Aorta (tissue), 5 donors: ENCODE results near the gene HEPHL1. TPM values are rescaled to one million over a fixed set of nuclear protein-coding genes. Genes with fewer than 3 reads are reported as not detected.
"Not testable (repeated sequence)": the region's sequence is repeated elsewhere in the genome, so short reads cannot be mapped to it uniquely, and the experiment has no call there.

ENCODE experiments used
- ATAC-seq: fragments of 200-7000 bp; cut with Tn5 transposase; one replicate; pipeline ENCODE4 v1.9.1; 2022; ENCODE audit warnings: moderate library complexity; ENCODE audit not compliant: low FRiP score
- DNase-seq, 2 donors: peaks; one replicate each; pipeline ENCODE4 v3.0.0-alpha.2; 2020
- H3K27ac ChIP-seq, 2 donors: one replicate each; pipeline ENCODE4 v1.5.1; 2013; ENCODE audit warnings: low read length in 2 of 2, mild to moderate bottlenecking in 2 of 2, moderate library complexity in 2 of 2, control low read depth in 1 of 2, inconsistent platforms in 1 of 2, low read depth in 1 of 2
- H3K27me3 ChIP-seq, 2 donors: one replicate each; pipeline ENCODE4 v1.6.1; 2013; ENCODE audit warnings: control low read depth in 1 of 2, low read length in 1 of 2, mild to moderate bottlenecking in 1 of 2, moderate library complexity in 1 of 2; ENCODE audit not compliant: insufficient read depth in 2 of 2, control insufficient read depth in 1 of 2
- H3K36me3 ChIP-seq, 2 donors: one replicate each; pipeline ENCODE4 v1.6.1; 2013; ENCODE audit warnings: control low read depth in 1 of 2, low read length in 1 of 2, mild to moderate bottlenecking in 1 of 2; ENCODE audit not compliant: insufficient read depth in 2 of 2, control insufficient read depth in 1 of 2
- H3K4me1 ChIP-seq, 2 donors: one replicate each; pipeline ENCODE4 v1.6.1; 2013; ENCODE audit warnings: low read length in 2 of 2, control low read depth in 1 of 2, mild to moderate bottlenecking in 1 of 2, moderate library complexity in 1 of 2; ENCODE audit not compliant: insufficient read depth in 2 of 2, control insufficient read depth in 1 of 2
- H3K4me3 ChIP-seq, 2 donors: one replicate each; pipeline ENCODE4 v1.5.1; 2013; ENCODE audit warnings: low read length in 2 of 2, control low read depth in 1 of 2, mild to moderate bottlenecking in 1 of 2
- H3K9me3 ChIP-seq: one replicate; pipeline ENCODE4 v1.6.1; 2013; ENCODE audit warnings: mild to moderate bottlenecking, low read length; ENCODE audit not compliant: control insufficient read depth
- WGBS, 2 donors: extraction: QIAGEN DNeasy Blood & Tissue Kit; methylation state at CpG; one replicate each; pipeline ENCODE4 v1.1.7; 2013; 5-methylcytosine and 5-hydroxymethylcytosine counted together
- intact Hi-C, 2 donors: fragments of 100-400 bp; cut with DNase I; formaldehyde crosslinking; loops; one replicate each; pipeline versions ENCODE4 v1.14.2 to v1.15.0; 2022
- polyA plus RNA-seq, 2 donors: library from polyadenylated mRNA; stranded (reverse); fragments of 200-250 nt; gene quantifications; one replicate each; pipeline ENCODE4 v1.2.3, GENCODE V29; 2013
- total RNA-seq, 2 donors: library from RNA; stranded (reverse); fragmentation: NEBNext Ultra II Directional; extraction: Animal tissue kit (Norgen Biotek cat#: 25700); gene quantifications; one replicate each; pipeline ENCODE4 v1.2.1, GENCODE V29; 2021
- donor health status: healthy with polysubstance abuse.
- donor health status: Bipolar disorder and iron deficiency.
- donor health status: DM: no; HTN: no; CAD: no.
- donor health status: DM: no; HTN: no; CAD: no.
- donor health status: DM: yes; HTN: yes; CAD: no.

HEPHL1 gene
- total and polyA plus RNA-seq, 4 donors: 0.06 to 0.25 TPM; not detected in 2

DNA sequence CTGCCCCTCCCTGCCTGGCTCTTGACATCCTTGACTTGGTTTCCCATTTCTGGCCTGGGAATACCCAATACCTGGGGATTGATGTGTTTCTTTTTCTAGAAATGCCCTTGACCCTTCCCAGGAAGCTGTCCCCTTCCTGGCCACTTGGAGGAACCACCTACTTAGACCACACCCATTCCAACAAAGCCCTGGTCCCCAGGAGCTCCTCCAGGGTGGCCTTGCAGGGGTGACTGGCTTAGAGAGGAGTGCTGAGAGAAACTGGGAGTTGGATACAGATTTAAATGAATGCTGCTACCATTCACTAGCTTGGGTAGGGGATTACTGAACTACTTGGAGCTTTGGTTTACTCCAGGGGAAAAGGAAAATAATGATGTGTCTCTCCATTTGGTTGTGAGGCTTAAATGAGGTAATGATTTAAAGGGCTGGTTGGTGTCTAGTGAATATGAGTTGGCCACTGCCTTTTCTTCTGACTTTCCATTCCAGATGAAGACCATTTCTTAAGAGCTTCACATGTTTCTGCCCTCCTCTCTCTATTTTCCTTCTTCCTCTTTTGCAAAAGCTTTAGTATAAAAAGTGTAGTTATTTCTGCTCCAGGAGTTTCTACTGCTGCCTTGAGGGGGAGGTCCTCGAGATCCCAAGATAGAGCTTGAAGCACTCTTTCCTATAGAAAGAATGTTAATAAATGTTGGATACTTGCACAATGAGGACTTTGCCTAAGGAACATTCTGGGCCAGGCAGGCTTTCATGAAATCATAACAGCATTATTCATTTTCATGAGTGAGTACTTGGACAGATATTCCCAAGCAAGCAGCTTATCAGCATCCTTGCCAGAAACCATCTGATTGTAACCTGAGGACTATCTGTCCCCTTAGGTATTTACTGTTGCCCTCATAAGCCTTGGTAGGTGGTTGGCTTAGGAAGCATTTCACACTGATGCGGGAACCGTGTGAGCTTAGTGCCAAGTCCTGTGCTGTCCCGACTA is 129.8 kb downstream of the HEPHL1 start:
- H3K4me3 ChIP-seq: no peak overlapping the region
- H3K27ac ChIP-seq: no peak overlapping the region
- 58 to 63% methylated on average over 4 of the region's 4 CpGs for WGBS, 2 donors
- no peaks in the 10 kb centered on the region for H3K9me3 ChIP-seq
- intact Hi-C loops: no loop called here
- DNase-seq (no peak), ATAC-seq (no peak)
- no peaks in the 10 kb centered on the region for H3K36me3 ChIP-seq
- peaks cover 5 to 15% of the 10 kb centered on the region in 2 donors for H3K4me1 ChIP-seq
- no peaks in the 10 kb centered on the region for H3K27me3 ChIP-seq

DNA sequence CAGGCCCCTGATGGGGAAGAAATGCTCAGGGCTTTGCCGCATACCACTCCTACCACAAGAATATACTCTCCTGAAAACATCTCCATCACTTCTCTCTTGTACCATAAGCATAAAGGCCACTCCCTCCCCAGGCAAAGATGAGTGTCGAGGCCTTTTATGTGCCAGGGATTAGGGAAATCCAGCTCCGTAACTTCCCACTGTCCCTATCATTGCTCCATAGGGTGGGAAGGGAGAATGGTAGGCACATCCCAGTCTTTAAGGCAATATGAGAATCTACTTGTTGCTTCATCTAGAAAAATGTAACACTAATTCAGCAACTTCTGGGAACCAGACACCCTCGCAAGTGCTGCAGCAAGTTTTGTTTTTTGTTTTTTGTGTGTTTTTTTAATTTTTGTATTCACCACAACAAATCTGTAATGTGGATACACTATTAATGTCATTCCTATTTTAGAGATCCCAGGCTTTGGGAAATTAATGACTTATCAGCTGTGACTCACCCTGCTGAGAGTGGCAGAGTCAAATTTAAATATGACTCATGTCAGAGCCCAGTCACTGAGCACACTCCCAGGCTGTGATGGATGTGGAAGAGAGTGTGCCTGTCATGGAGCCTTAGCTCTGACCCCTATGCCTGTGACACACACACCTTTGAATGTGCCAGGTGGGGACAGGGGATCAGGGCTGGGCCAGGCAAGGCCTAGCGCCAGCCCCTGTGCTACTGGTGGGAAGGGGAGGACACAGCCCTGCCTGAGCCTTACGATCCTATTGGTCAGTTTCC is 130.9 kb downstream of the HEPHL1 start:
- Histone ChIP-seq H3K4me1 (peaks cover 5 to 18% of the 10 kb centered on the region in 2 donors), H3K27me3 (no peaks in the 10 kb centered on the region), H3K27ac (peak overlapping the region in 1 of 2 donors; percentile 82), H3K4me3 (no peak overlapping the region), H3K9me3 (no peaks in the 10 kb centered on the region), H3K36me3 (no peaks in the 10 kb centered on the region)
- WGBS, 2 donors: 57 to 64% methylated on average over 6 of the region's 6 CpGs
- DNase-seq (peak in 1 of 2 donors; percentile 65), ATAC-seq (peak; percentile 90)
- intact Hi-C loops: loop anchor here in 1 of 2 donors (2.0 kb wide), 1 partner anchor 23 kb away; the partner anchor contains the start of gene PANX1

DNA sequence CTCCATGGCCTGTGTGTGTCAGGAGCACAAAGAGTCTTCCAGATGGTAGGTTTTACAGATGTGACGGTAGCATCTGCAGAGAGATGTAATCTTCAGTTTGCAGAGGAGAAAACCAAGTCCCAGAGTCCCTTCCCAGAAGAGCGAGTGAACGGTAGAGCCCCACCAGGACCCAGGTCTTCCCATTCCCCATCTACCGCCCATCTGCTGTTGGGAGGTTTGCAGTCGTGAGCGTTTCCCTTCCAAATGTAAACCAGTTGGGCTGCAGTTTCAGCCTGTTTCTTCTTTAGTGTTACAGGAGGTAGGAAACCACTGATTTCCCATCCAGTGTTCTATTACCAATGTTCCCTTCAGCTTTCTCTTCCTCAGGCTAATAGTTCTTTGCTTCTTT is 131.5 kb downstream of the HEPHL1 start:
- no peak for ATAC-seq
- H3K4me3 ChIP-seq: no peak overlapping the region
- peaks cover 5 to 18% of the 10 kb centered on the region in 2 donors for H3K4me1 ChIP-seq
- 71 to 79% methylated on average over 6 of the region's 6 CpGs for WGBS, 2 donors
- peak overlapping the region; percentile 44 to 82 for H3K27ac ChIP-seq
- no peaks in the 10 kb centered on the region for H3K36me3 ChIP-seq
- H3K9me3 ChIP-seq: no peaks in the 10 kb centered on the region
- DNase-seq: no peak
- no peaks in the 10 kb centered on the region for H3K27me3 ChIP-seq
- intact Hi-C loops: loop anchor here in 1 of 2 donors (2.0 kb wide), 1 partner anchor 24 kb away; the partner anchor contains the start of gene PANX1

DNA sequence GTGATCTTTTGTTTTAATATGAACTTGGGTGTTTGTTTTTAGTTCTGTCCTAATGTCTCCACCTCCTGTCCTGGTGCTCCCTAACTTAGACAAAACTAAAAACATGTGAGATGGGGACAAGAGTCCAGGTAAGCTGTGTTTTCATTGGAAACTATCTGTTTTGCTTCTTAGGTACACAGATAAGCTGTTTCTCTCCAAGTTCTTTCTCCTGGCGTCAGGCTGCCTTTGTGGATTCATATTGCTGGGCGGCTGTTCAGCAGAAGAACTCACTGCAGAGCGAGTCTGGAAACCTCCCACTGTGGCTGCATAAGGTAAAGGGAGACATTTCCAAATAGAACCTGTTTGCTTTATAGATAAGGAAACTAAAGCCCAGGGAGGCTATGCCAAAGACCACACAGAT is 132.2 kb downstream of the HEPHL1 start:
- no peak overlapping the region for H3K4me3 ChIP-seq
- ATAC-seq: no peak
- peak overlapping the region; percentile 44 to 79 for H3K27ac ChIP-seq
- 11 to 15% methylated on average over 3 of the region's 3 CpGs for WGBS, 2 donors
- H3K9me3 ChIP-seq: no peaks in the 10 kb centered on the region
- H3K36me3 ChIP-seq: no peaks in the 10 kb centered on the region
- intact Hi-C loops: loop anchor here in 1 of 2 donors (2.0 kb wide), 1 partner anchor 25 kb away; the partner anchor contains the start of gene PANX1
- DNase-seq: no peak
- H3K27me3 ChIP-seq: no peaks in the 10 kb centered on the region
- H3K4me1 ChIP-seq: peaks cover 5 to 18% of the 10 kb centered on the region in 2 donors

DNA sequence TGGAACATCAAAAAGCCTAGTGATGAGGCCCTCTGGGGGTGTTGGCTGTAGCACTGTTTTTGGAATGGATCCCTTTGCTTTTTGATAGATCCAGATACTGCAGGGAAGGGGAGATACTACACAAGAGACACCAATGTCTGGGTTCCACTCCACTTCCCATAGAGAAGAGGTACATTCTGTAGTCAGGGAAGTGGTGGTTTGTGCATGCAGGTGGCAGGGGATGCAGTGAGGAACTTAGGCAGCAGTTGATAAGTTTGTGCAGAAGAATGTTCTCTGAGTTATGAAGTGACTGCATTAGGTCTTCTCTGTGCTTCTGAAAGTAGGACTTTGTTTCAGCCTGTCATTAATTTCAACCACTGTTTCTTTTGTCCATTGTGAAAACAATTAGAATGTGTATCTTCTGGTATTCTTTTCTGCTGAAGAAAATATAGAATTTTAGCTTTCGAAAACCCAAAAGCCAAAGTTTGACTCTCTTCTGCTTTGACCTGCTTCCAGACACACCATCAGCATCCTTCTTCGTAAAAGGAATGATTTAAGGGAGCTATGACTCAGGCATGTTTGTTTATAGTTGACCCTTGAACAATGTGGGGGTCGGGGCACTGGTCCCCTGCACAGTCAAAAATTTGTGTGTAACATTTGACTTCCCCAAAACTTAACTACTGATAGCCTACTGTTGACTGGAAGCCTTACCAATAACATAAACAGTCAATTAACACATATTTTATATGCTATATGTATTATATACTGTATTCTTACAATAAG is 133.1 kb downstream of the HEPHL1 start:
- Histone ChIP-seq H3K4me3 (no peak overlapping the region), H3K4me1 (peaks cover 5 to 15% of the 10 kb centered on the region in 2 donors), H3K27me3 (no peaks in the 10 kb centered on the region), H3K9me3 (no peaks in the 10 kb centered on the region), H3K27ac (no peak overlapping the region), H3K36me3 (no peaks in the 10 kb centered on the region)
- intact Hi-C loops: no loop called here
- 42 to 56% methylated on average over 3 of the region's 3 CpGs for WGBS, 2 donors
- ATAC-seq (no peak), DNase-seq (no peak)

DNA sequence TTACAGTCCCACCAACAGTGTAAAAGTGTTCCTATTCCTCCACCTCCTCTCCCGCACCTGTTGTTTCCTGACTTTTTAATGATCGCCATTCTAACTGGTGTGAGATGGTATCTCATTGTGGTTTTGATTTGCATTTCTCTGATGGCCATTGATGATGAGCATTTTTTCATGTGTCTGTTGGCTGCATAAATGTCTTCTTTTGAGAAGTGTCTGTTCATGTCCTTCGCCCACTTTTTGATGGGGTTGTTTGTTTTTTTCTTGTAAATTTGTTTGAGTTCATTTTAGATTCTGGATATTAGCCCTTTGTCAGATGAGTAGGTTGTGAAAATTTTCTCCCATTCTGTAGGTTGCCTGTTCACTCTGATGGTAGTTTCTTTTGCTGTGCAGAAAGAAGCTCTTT is 136.2 kb downstream of the HEPHL1 start:
- H3K27ac ChIP-seq, H3K9me3 ChIP-seq, ATAC-seq, H3K36me3 ChIP-seq, DNase-seq, intact Hi-C loops, H3K4me3 ChIP-seq, H3K27me3 ChIP-seq, H3K4me1 ChIP-seq: not testable (repeated sequence)
- WGBS, 2 donors: 91 to 97% methylated on average over 2 to 3 of the region's 3 CpGs
